Peyer's patch (tissue), 4 donors: Measurements from ENCODE around the gene DNM3.

Experiments
- POLR2A ChIP-seq, 2 donors: fragments of 450-650 bp; IDR thresholded peaks; one replicate each; pipeline ENCODE4 v1.5.1; 2017; ENCODE audit warnings: antibody characterized with exemption in 2 of 2, mild to moderate bottlenecking in 2 of 2, moderate library complexity in 2 of 2
- TF ChIP-seq, protein P1 (sequence below), 6 experiments: fragments of 450-650 bp in 4 of 6; fragments of 200-600 bp in 2 of 6; sonication (generic) in 1 of 6; IDR thresholded peaks; one replicate each; pipeline ENCODE4 v1.5.1; 2017 to 2019; ENCODE audit warnings: antibody characterized with exemption in 6 of 6, mild to moderate bottlenecking in 3 of 6, moderate library complexity in 1 of 6

GRCh38 chr1:172324086-172324485 lies 482.8 kb downstream of the DNM3 start:
- TF ChIP-seq, protein P1, sequence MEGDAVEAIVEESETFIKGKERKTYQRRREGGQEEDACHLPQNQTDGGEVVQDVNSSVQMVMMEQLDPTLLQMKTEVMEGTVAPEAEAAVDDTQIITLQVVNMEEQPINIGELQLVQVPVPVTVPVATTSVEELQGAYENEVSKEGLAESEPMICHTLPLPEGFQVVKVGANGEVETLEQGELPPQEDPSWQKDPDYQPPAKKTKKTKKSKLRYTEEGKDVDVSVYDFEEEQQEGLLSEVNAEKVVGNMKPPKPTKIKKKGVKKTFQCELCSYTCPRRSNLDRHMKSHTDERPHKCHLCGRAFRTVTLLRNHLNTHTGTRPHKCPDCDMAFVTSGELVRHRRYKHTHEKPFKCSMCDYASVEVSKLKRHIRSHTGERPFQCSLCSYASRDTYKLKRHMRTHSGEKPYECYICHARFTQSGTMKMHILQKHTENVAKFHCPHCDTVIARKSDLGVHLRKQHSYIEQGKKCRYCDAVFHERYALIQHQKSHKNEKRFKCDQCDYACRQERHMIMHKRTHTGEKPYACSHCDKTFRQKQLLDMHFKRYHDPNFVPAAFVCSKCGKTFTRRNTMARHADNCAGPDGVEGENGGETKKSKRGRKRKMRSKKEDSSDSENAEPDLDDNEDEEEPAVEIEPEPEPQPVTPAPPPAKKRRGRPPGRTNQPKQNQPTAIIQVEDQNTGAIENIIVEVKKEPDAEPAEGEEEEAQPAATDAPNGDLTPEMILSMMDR (IDR thresholded peaks at IDR 0.05): no peak
- TF ChIP-seq POLR2A (IDR thresholded peaks at IDR 0.05): no peak
